ENCODE measurements around the gene PDCL3.

PDCL3 gene

DNA sequence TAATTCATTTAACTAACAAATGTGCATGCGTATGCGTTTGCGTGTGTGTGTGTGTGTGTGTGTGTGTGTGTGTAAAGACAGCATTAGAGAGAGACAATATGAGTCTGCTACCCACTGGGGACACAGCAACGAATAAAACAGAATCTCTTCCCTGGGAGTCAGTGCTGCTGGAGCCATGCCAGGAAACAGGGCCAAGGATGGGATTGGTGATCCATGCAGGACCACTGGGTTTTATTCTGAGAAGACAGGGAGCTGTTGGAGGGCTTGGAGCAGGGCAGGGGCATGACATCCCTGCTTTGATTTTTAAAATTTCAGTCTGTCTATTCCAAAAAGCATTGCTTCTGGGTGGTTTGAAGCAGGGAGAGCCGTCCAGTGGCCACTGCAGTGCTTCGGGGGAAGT, 62.9 kb downstream of the PDCL3 start:
- no peak for DNase-seq
- TF ChIP-seq POLR2A (IDR thresholded peaks at IDR 0.05; ENCODE audit: low read length) (no peak), GATA1 (IDR thresholded peaks at IDR 0.05; ENCODE audit: low read depth, low read length) (no peak)

Data from erythroblast (primary cell).